ENCODE results near the gene SPATA13. TPM values are rescaled to one million over a fixed set of nuclear protein-coding genes. Genes with fewer than 3 reads are reported as not detected.

The SPATA13 gene
- total and polyA plus RNA-seq, 5 donors from 2014 or later = 80.9 to 115 (median 87.9) TPM

- DNase-seq = no peak
- Mint-ChIP-seq H3K4me1 (peaks cover 0 to 68% (median 48%) of the 10 kb centered on the region in 4 donors), H3K27me3 (no peaks in the 10 kb centered on the region), H3K36me3 (peaks cover 23% of the 10 kb centered on the region), H3K9me3 (no peaks in the 10 kb centered on the region), H3K27ac (peak overlapping the region; percentile 85 to 99 (median 97)), H3K4me3 (peak overlapping the region; percentile 16 to 66 (median 42))
- no peaks in the 10 kb centered on the region for H3K27me3 ChIP-seq (ENCODE audit: control insufficient read depth, insufficient read depth, low read length)
- peak overlapping the region; percentile 98 for H3K4me3 ChIP-seq (ENCODE audit: low read depth, low read length)
- no peaks in the 10 kb centered on the region for H3K36me3 ChIP-seq (ENCODE audit: control insufficient read depth, insufficient read depth, low read length)
- H3K27ac ChIP-seq (ENCODE audit: insufficient read depth, low read length, poor library complexity, severe bottlenecking) = peak overlapping the region; percentile 95
- no peaks in the 10 kb centered on the region for H3K9me3 ChIP-seq (ENCODE audit: control insufficient read depth in 2 of 2, low read length in 2 of 2)
- ATAC-seq (ENCODE audit: low read depth in 2 of 2) = no peak
- H3K4me1 ChIP-seq (ENCODE audit: control insufficient read depth, insufficient read depth, low read length, poor library complexity, severe bottlenecking) = peaks cover 48% of the 10 kb centered on the region
These were observed 89.1 kb downstream of the SPATA13 start for GRCh38 chr13:24249624-24250023.

GRCh38 chr13:24250376-24251057, 90.0 kb downstream of the SPATA13 start:
- peaks cover 32% of the 10 kb centered on the region for H3K36me3 Mint-ChIP-seq
- Histone ChIP-seq H3K36me3 (ENCODE audit: control insufficient read depth, insufficient read depth, low read length) (peaks cover 7% of the 10 kb centered on the region), H3K4me3 (ENCODE audit: low read depth, low read length) (peak overlapping the region; percentile 98), H3K4me1 (ENCODE audit: control insufficient read depth, insufficient read depth, low read length, poor library complexity, severe bottlenecking) (peaks cover 57% of the 10 kb centered on the region), H3K27ac (ENCODE audit: insufficient read depth, low read length, poor library complexity, severe bottlenecking) (peak overlapping the region; percentile 95), H3K27me3 (ENCODE audit: control insufficient read depth, insufficient read depth, low read length) (no peaks in the 10 kb centered on the region), H3K9me3 (ENCODE audit: control insufficient read depth in 2 of 2, low read length in 2 of 2) (no peaks in the 10 kb centered on the region)
- H3K27me3 Mint-ChIP-seq = no peaks in the 10 kb centered on the region
- H3K4me3 Mint-ChIP-seq = peak overlapping the region; percentile 91 to 99 (median 97)
- peak overlapping the region; percentile 97 to 99 (median 98) for H3K27ac Mint-ChIP-seq
- no peak for DNase-seq
- H3K4me1 Mint-ChIP-seq = peaks cover under 1 to 76% (median 57%) of the 10 kb centered on the region in 4 donors
- no peaks in the 10 kb centered on the region for H3K9me3 Mint-ChIP-seq
- ATAC-seq (ENCODE audit: low read depth in 2 of 2) = no peak

GRCh38 chr13:24251525-24251924, 91.0 kb downstream of the SPATA13 start:
- Histone ChIP-seq H3K9me3 (ENCODE audit: control insufficient read depth in 2 of 2, low read length in 2 of 2) (no peaks in the 10 kb centered on the region), H3K27me3 (ENCODE audit: control insufficient read depth, insufficient read depth, low read length) (no peaks in the 10 kb centered on the region), H3K36me3 (ENCODE audit: control insufficient read depth, insufficient read depth, low read length) (peaks cover 7% of the 10 kb centered on the region), H3K27ac (ENCODE audit: insufficient read depth, low read length, poor library complexity, severe bottlenecking) (peak overlapping the region; percentile 95), H3K4me1 (ENCODE audit: control insufficient read depth, insufficient read depth, low read length, poor library complexity, severe bottlenecking) (peaks cover 60% of the 10 kb centered on the region), H3K4me3 (ENCODE audit: low read depth, low read length) (peak overlapping the region; percentile 98)
- no peaks in the 10 kb centered on the region for H3K27me3 Mint-ChIP-seq
- peak overlapping the region; percentile 97 to 99 (median 98) for H3K27ac Mint-ChIP-seq
- H3K9me3 Mint-ChIP-seq = no peaks in the 10 kb centered on the region
- ATAC-seq (ENCODE audit: low read depth in 2 of 2) = peak; percentile 90 to 91
- H3K4me3 Mint-ChIP-seq = peak overlapping the region; percentile 91 to 99 (median 97)
- peaks cover 36% of the 10 kb centered on the region for H3K36me3 Mint-ChIP-seq
- peaks cover 8 to 81% (median 63%) of the 10 kb centered on the region in 4 donors for H3K4me1 Mint-ChIP-seq
- DNase-seq = peak; percentile 84 to 97 (median 92)

- peaks cover 14% of the 10 kb centered on the region for H3K36me3 ChIP-seq (ENCODE audit: control insufficient read depth, insufficient read depth, low read length)
- peak overlapping the region; percentile 91 to 99 (median 97) for H3K4me3 Mint-ChIP-seq
- H3K27ac ChIP-seq (ENCODE audit: insufficient read depth, low read length, poor library complexity, severe bottlenecking) = peak overlapping the region; percentile 95
- DNase-seq (peak in 1 of 3 donors; percentile 61), ATAC-seq (ENCODE audit: low read depth in 2 of 2) (no peak)
- H3K9me3 ChIP-seq (ENCODE audit: control insufficient read depth in 2 of 2, low read length in 2 of 2) = no peaks in the 10 kb centered on the region
- H3K4me3 ChIP-seq (ENCODE audit: low read depth, low read length) = peak overlapping the region; percentile 98
- H3K27me3 ChIP-seq (ENCODE audit: control insufficient read depth, insufficient read depth, low read length) = no peaks in the 10 kb centered on the region
- H3K36me3 Mint-ChIP-seq = peaks cover 42% of the 10 kb centered on the region
- H3K27ac Mint-ChIP-seq = peak overlapping the region; percentile 97 to 99 (median 98)
- no peaks in the 10 kb centered on the region for H3K27me3 Mint-ChIP-seq
- H3K4me1 Mint-ChIP-seq = peaks cover 8 to 82% (median 66%) of the 10 kb centered on the region in 4 donors
- no peaks in the 10 kb centered on the region for H3K9me3 Mint-ChIP-seq
- peaks cover 66% of the 10 kb centered on the region for H3K4me1 ChIP-seq (ENCODE audit: control insufficient read depth, insufficient read depth, low read length, poor library complexity, severe bottlenecking)
These were observed 91.6 kb downstream of the SPATA13 start for GRCh38 chr13:24252136-24252535.

- Histone ChIP-seq H3K4me3 (ENCODE audit: low read depth, low read length) (peak overlapping the region; percentile 98), H3K4me1 (ENCODE audit: control insufficient read depth, insufficient read depth, low read length, poor library complexity, severe bottlenecking) (peaks cover 71% of the 10 kb centered on the region), H3K27ac (ENCODE audit: insufficient read depth, low read length, poor library complexity, severe bottlenecking) (peak overlapping the region; percentile 95), H3K9me3 (ENCODE audit: control insufficient read depth in 2 of 2, low read length in 2 of 2) (no peaks in the 10 kb centered on the region), H3K27me3 (ENCODE audit: control insufficient read depth, insufficient read depth, low read length) (no peaks in the 10 kb centered on the region), H3K36me3 (ENCODE audit: control insufficient read depth, insufficient read depth, low read length) (peaks cover 21% of the 10 kb centered on the region)
- H3K9me3 Mint-ChIP-seq = no peaks in the 10 kb centered on the region
- peak overlapping the region; percentile 97 to 99 (median 98) for H3K27ac Mint-ChIP-seq
- ATAC-seq (ENCODE audit: low read depth in 2 of 2) = no peak
- peaks cover 50% of the 10 kb centered on the region for H3K36me3 Mint-ChIP-seq
- no peaks in the 10 kb centered on the region for H3K27me3 Mint-ChIP-seq
- DNase-seq = peak in 1 of 3 donors; percentile 41
- peak overlapping the region; percentile 91 to 99 (median 97) for H3K4me3 Mint-ChIP-seq
- peaks cover 8 to 89% (median 73%) of the 10 kb centered on the region in 4 donors for H3K4me1 Mint-ChIP-seq
These were observed 93.1 kb downstream of the SPATA13 start for GRCh38 chr13:24253520-24254145.

- H3K27ac Mint-ChIP-seq = peak overlapping the region; percentile 97 to 99 (median 98)
These were observed 93.8 kb downstream of the SPATA13 start for GRCh38 chr13:24254146-24254841.

GRCh38 chr13:24257497-24257896, 97.0 kb downstream of the SPATA13 start:
- Mint-ChIP-seq H3K9me3 (no peaks in the 10 kb centered on the region), H3K4me3 (peak overlapping the region in 2 of 4 donors; percentile 17 to 41), H3K27me3 (no peaks in the 10 kb centered on the region), H3K27ac (peak overlapping the region; percentile 57 to 68 (median 65)), H3K4me1 (peaks cover 32 to 91% (median 79%) of the 10 kb centered on the region in 4 donors), H3K36me3 (peaks cover 53% of the 10 kb centered on the region)
- DNase-seq = no peak
- H3K4me3 ChIP-seq (ENCODE audit: low read depth, low read length) = peak overlapping the region; percentile 21
- H3K36me3 ChIP-seq (ENCODE audit: control insufficient read depth, insufficient read depth, low read length) = peaks cover 24% of the 10 kb centered on the region
- no peaks in the 10 kb centered on the region for H3K27me3 ChIP-seq (ENCODE audit: control insufficient read depth, insufficient read depth, low read length)
- H3K27ac ChIP-seq (ENCODE audit: insufficient read depth, low read length, poor library complexity, severe bottlenecking) = peak overlapping the region; percentile 49
- H3K4me1 ChIP-seq (ENCODE audit: control insufficient read depth, insufficient read depth, low read length, poor library complexity, severe bottlenecking) = peaks cover 83% of the 10 kb centered on the region
- H3K9me3 ChIP-seq (ENCODE audit: control insufficient read depth in 2 of 2, low read length in 2 of 2) = no peaks in the 10 kb centered on the region
- ATAC-seq (ENCODE audit: low read depth in 2 of 2) = no peak

More at GRCh38 chr13:24254146-24254841, 93.8 kb downstream of the SPATA13 start:
- Histone ChIP-seq H3K27me3 (ENCODE audit: control insufficient read depth, insufficient read depth, low read length) (no peaks in the 10 kb centered on the region), H3K27ac (ENCODE audit: insufficient read depth, low read length, poor library complexity, severe bottlenecking) (peak overlapping the region; percentile 95), H3K4me1 (ENCODE audit: control insufficient read depth, insufficient read depth, low read length, poor library complexity, severe bottlenecking) (peaks cover 75% of the 10 kb centered on the region), H3K9me3 (ENCODE audit: control insufficient read depth in 2 of 2, low read length in 2 of 2) (no peaks in the 10 kb centered on the region), H3K4me3 (ENCODE audit: low read depth, low read length) (peak overlapping the region; percentile 98), H3K36me3 (ENCODE audit: control insufficient read depth, insufficient read depth, low read length) (peaks cover 24% of the 10 kb centered on the region)
- H3K9me3 Mint-ChIP-seq = no peaks in the 10 kb centered on the region
- H3K4me3 Mint-ChIP-seq = peak overlapping the region; percentile 91 to 99 (median 97)
- peaks cover 55% of the 10 kb centered on the region for H3K36me3 Mint-ChIP-seq
- DNase-seq (peak; percentile 61 to 90 (median 79)), ATAC-seq (ENCODE audit: low read depth in 2 of 2) (peak; percentile 62 to 63)
- no peaks in the 10 kb centered on the region for H3K27me3 Mint-ChIP-seq
- H3K4me1 Mint-ChIP-seq = peaks cover 8 to 89% (median 74%) of the 10 kb centered on the region in 4 donors
